ENCODE results near the gene GABRA4.

GRCh38 chr4:46992338-46992737 is 1.0 kb downstream of the GABRA4 start:
- TF ChIP-seq EP300 (IDR thresholded peaks at IDR 0.05; ENCODE audit: low read depth), result no peak
- TF ChIP-seq POLR2A (IDR thresholded peaks at IDR 0.05), result no peak

Measured in transverse colon (tissue), 1 donor.